ENCODE results near the gene ARAP2. TPM values are rescaled to one million over a fixed set of nuclear protein-coding genes. Genes with fewer than 3 reads are reported as not detected.

Gene ARAP2
- polyA plus RNA-seq, 5 donors = 2.8 to 6.6 (median 5.0) TPM

- no peak for DNase-seq
Observed at GRCh38 chr4:36128689-36129088, 115.6 kb downstream of the ARAP2 start.

- DNase-seq = no peak
Observed at GRCh38 chr4:36123906-36124305, 120.4 kb downstream of the ARAP2 start.

DNA sequence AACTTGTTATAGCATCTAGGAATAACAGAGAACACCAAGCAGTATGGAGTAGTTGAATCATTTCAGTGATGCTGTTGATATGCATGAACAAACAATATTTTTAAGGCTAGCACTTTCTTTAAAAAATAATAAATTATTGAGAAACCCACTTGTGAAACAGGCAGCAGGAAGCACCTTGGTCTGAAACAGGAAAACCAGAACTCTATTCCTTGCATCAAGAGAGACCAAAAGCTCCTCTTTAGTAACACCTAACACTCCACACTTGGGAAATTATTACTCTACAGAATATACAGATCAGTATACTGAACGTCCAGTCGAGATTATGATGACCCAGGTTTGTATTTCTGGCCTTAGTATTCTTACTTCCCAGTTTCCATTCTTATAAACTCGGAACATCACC lies 129.0 kb downstream of the ARAP2 start:
- no peak for DNase-seq

DNA sequence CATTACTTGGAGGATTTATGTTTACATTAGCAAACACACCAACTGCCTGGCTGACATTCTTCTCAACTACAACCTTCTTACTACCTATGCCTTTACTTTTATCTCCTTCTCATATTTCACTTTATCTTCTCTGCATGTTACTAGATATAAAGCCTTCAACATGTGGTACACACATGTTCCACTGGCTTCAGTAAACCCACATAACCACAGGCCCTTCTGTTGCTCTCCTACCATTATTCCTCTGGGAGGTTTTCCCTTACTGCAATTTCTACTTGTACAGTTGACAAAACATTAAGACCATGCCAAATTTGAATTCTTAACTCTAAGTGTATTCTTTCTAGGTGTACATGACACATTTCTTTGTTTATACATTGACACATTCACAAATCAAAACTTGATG lies 133.1 kb downstream of the ARAP2 start:
- no peak for DNase-seq

DNA sequence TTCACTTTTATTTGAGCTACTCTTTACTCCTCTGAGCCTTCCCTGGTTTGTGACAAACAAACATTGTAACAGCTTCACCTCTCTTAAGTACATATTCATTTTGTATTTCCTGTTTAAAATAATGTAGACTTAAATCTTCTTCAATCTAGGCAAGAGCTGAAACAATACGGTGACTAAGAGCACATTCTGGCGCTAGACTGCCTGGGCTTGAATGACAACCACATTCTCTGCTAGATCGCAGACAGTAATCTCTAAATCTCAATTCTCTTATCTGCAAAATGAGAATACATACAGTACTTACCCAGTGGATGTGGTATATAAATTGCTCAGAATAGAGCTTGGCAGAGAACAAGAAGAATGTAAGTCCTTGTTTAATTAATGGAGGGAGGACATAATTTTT lies 144.8 kb downstream of the ARAP2 start:
- no peak for DNase-seq

GRCh38 chr4:36094995-36095394 lies 149.3 kb downstream of the ARAP2 start:
- DNase-seq = no peak

DNA sequence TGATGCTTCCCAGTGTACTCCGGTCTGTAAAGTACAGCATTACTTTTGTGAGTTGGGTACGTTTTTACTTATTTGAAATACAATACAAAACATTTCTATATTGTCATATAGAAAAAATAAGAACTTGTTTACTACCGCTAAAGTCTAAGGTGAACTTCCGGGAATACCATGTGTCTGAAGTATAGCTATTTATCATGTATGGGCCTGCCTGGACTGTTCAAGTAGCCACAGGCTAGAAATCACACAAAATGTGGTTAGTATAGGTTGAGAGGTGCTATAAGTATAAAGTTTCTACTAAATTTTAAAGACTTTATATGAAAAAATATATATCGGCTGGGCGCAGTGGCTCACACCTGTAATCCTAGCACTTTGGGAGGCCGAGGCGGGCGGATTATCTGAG lies 152.3 kb downstream of the ARAP2 start:
- DNase-seq = no peak

DNA sequence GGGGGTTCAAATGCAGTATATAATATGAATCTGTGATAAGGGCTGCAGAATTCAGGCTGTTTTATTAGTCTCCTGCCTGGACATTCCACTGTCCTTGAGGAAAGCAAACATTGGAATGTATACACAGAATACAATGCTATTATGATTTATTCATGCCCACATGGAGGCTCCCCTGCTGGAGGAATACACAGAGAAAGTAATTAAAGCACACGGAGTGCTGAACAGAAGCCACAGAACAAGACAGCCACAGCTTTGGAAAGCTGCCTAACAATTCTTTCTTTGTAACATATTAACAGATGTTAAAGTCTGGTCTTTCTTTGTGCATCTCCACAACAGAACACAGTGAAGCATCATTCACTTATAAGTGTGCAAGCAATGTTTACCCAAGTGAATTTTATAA lies 155.8 kb downstream of the ARAP2 start:
- DNase-seq = no peak

GRCh38 chr4:36086261-36086786 lies 158.0 kb downstream of the ARAP2 start:
- no peak for DNase-seq

- no peak for DNase-seq
Observed at GRCh38 chr4:36082817-36083216, 161.5 kb downstream of the ARAP2 start.

DNA sequence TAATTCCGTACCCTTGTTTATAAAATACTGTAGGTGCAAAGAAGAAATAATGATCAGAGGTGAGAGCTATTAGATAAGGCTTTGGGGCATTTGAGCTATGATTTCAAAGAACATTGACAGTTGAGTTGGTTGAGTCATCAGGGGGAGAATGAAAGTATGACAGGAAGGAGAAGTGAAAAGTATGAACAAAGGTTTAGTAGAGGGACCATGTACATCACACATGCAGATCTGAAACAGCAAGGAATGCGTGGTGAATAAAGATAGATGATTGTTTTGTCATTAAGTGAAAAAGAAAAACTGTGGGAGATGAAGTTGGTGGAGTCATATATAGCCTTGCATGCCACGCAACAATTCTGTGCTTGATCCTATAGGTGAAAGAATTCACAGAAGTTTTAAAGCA lies 163.1 kb downstream of the ARAP2 start:
- DNase-seq = no peak

DNA sequence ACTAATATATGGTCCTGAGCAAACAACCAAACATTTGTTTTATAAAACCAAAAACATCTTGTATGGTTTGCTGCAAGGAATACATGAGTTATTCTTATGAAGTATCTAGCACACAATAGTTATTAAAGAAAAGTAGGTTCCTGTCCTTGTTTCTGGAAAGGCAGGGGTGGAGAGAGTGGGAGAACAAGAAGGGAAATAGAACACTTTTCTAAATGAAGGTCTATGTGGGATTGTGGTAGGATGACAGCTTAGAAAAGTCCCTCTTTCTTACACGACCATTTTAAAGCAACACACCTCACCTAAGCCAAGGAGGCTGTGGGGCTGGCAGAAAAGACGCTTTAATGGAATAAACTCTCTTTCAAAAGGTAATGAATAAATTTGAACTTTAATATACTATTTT lies 164.6 kb downstream of the ARAP2 start:
- DNase-seq = no peak

GRCh38 chr4:36078319-36078718 lies 166.0 kb downstream of the ARAP2 start:
- no peak for DNase-seq

GRCh38 chr4:36072529-36072928 lies 171.8 kb downstream of the ARAP2 start:
- no peak for DNase-seq

DNA sequence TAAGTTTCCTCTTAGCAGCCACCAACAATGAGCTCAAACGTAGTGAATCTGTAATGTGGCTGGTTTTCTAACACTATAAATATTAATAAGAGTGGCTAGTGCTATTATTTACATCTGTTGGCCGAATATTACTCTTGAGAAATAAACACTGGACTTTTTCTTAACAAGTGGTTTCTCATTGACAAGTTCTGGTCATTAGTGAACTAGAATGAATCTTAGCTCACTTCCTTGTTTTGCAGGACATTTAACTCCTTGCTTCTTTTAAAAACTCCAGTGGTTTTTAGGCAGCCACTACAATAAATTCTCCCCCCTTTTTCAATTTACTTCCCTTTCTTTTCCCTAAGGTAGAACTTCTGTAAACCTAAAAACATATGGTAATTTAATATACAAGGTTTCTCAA lies 177.2 kb downstream of the ARAP2 start:
- no peak for DNase-seq

- no peak for DNase-seq
Observed at GRCh38 chr4:36065274-36065871, 178.9 kb downstream of the ARAP2 start.

GRCh38 chr4:36064117-36064516 lies 180.2 kb downstream of the ARAP2 start:
- no peak for DNase-seq

DNA sequence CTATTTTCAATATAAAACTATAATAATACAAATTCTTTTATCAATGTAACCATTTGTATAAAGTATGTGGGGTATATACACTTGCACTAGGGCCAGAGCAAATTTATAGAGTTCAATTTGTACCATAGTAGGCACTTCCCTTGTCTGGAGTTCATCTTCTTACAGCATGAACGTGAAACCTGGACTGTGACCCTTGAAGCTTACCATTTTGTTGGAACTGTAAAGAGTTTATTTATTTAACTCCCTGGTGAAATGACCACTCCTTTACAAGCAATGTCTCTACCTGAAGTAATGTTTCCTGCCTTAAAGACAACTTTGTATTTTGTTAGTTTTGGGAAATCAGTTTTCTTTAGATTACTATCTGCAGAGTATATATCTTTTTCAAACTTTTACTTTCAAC lies 188.2 kb downstream of the ARAP2 start:
- no peak for DNase-seq

GRCh38 chr4:36054694-36055422 lies 189.5 kb downstream of the ARAP2 start:
- DNase-seq = no peak

- DNase-seq = no peak
Observed at GRCh38 chr4:36053930-36054329, 190.4 kb downstream of the ARAP2 start.

DNA sequence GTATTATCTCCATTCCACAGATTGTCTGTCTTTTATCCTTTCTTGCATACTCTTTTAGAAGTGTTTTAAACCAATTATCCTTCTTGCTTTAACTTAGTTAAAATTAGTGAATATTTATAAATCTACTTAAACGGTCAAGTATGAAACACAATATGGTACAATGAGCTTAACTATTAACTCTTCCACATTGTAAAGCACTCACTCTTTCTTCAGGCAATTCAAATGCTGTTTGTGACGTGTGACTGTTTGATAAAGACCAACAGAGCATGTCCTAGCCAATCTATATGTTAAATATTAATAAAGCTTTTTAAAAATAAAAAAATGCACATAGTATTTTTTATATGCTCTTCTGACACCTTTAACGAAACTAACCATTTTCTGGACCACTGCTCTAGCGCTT lies 192.7 kb downstream of the ARAP2 start:
- no peak for DNase-seq

GRCh38 chr4:36046026-36046425 lies 198.3 kb downstream of the ARAP2 start:
- DNase-seq = no peak

- DNase-seq = no peak
Observed at GRCh38 chr4:36043901-36044300, 200.4 kb downstream of the ARAP2 start.

- DNase-seq = no peak
Observed at GRCh38 chr4:36043241-36043640, 201.1 kb downstream of the ARAP2 start.

All from right lung (tissue), 5 donors.